Gastrocnemius medialis (tissue), 4 donors: ENCODE measurements around the gene PYGO2. TPM values are rescaled to one million over a fixed set of nuclear protein-coding genes. Genes with fewer than 3 reads are reported as not detected.
A peak's percentile ranks its signal among the peaks of the same experiment; 100 is the strongest.

Source experiments
- ATAC-seq, 2 donors: fragments of 150-250 bp; one replicate each; pipeline ENCODE4 v1.9.1; 2016
- DNase-seq, 2 donors: peaks; one replicate each; pipeline ENCODE4 v3.0.0-alpha.2; 2019
- H3K27ac ChIP-seq, 4 donors: fragments of 200-600 bp; sonication (generic); 1 replicate in 1 of 4; 2 replicates in 3 of 4; pipeline ENCODE4 v1.5.1; 2016 to 2018; ENCODE audit warnings: mild to moderate bottlenecking in 2 of 4, moderate library complexity in 1 of 4
- H3K27me3 ChIP-seq, 3 donors: fragments of 200-600 bp; sonication (generic) in 2 of 3; 1 replicate in 1 of 3; 2 replicates in 2 of 3; pipeline versions ENCODE4 v1.5.1 to v1.6.0; 2016 to 2019; ENCODE audit warnings: mild to moderate bottlenecking in 1 of 3, moderate library complexity in 1 of 3
- H3K36me3 ChIP-seq, 2 donors: fragments of 200-600 bp; sonication (generic) in 1 of 2; one replicate each; pipeline ENCODE4 v1.5.1; 2017 to 2018
- H3K4me1 ChIP-seq, 2 donors: fragments of 200-600 bp; sonication (generic) in 1 of 2; one replicate each; pipeline ENCODE4 v1.5.1; 2016 to 2017; ENCODE audit warnings: mild to moderate bottlenecking in 2 of 2
- H3K4me3 ChIP-seq, 4 donors: fragments of 200-600 bp; sonication (generic) in 3 of 4; 1 replicate in 1 of 4; 2 replicates in 3 of 4; pipeline ENCODE4 v1.5.1; 2016 to 2019; ENCODE audit warnings: mild to moderate bottlenecking in 2 of 4
- H3K9me3 ChIP-seq, 3 donors: fragments of 200-600 bp; sonication (generic) in 2 of 3; 1 replicate in 1 of 3; 2 replicates in 2 of 3; pipeline ENCODE4 v1.5.1; 2016 to 2019
- CTCF ChIP-seq, 5 experiments: fragments of 450-650 bp in 3 of 5; fragments of 200-600 bp in 2 of 5; sonication (generic) in 2 of 5; IDR thresholded peaks in 4 of 5; conservative IDR thresholded peaks in 1 of 5; 1 replicate in 4 of 5; 2 replicates in 1 of 5; pipeline ENCODE4 v1.5.1; 2016 to 2019; ENCODE audit warnings: antibody characterized with exemption in 5 of 5, mild to moderate bottlenecking in 3 of 5, moderate library complexity in 3 of 5
- POLR2A ChIP-seq, 2 donors: fragments of 450-650 bp; IDR thresholded peaks; one replicate each; pipeline ENCODE4 v1.6.1; 2017; ENCODE audit warnings: antibody characterized with exemption in 2 of 2, mild to moderate bottlenecking in 2 of 2, moderate library complexity in 2 of 2
- in situ Hi-C, 4 donors: fragments of 200-750 bp; cut with MboI; loops; one replicate each; pipeline versions ENCODE4 v1.15.0 to v1.8.0; 2017; ENCODE audit warnings: low sequenced_read_pairs in 4 of 4
- intact Hi-C: fragments of 100-400 bp; cut with DNase I; formaldehyde crosslinking; loops from one replicate; pipeline ENCODE4 v1.15.1; 2023; ENCODE audit warnings: low total_unique reads
- total RNA-seq, 4 donors: library from RNA; depleted of rRNA; stranded (reverse); fragments of >200 nt; gene quantifications; one replicate each; pipeline versions ENCODE4 v1.1.0 to v1.2.3, GENCODE V29; 2016

PYGO2 gene
- total RNA-seq, 4 donors from 2014 or later = 12.6 to 22.7 (median 17.8) TPM

DNA sequence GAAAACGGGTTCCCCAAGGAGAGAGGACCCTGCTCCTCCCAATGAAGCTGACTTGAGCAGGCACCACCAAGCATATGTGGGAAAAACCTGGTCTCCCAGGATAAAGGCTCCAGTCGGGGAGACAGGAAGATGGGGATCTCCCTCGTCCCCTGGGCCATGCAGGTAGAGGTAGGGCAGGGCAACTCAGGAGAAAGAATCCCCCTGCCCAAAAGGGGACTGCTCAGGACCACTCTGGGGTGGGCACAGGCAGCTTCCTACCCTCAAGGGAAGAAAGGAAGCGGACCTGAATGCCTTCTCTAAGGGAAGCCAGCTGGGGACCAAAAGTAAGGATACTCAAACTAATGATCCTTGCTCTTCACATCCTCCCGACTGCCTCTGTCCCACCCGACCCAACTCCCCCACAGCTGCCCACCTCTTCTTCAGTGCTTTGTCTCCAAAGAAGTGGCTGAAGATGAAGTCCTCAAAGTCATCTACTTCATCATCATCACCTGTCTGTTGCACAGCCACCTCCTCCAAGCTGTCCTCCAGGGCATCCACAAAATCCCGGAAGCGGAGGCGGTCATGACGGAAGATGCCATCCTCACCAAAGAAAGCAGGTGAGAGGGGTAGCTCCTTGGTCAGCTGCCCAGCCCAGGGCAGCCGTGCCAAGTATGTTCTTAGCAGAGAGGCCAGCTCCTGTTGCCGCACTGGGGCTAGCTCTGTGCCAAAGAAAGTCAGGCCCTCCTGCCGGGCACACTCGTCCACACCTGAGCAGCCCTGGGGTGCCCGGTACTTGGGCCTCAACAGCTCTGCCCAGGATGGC lies 16.2 kb downstream of the PYGO2 start:
- Histone ChIP-seq H3K4me3 (no peak overlapping the region), H3K27ac (peak overlapping the region in 3 of 4 donors; percentile 10 to 68 (median 61)), H3K4me1 (peaks cover 2 to 9% of the 10 kb centered on the region in 2 donors), H3K27me3 (no peaks in the 10 kb centered on the region), H3K9me3 (no peaks in the 10 kb centered on the region), H3K36me3 (peaks cover 0 to 37% of the 10 kb centered on the region in 2 donors)
- in situ Hi-C loops (no loop called here), intact Hi-C loops (no loop called here)
- DNase-seq (no peak), ATAC-seq (no peak)
- no peak for TF ChIP-seq POLR2A (IDR thresholded peaks at IDR 0.05)
- no peak for TF ChIP-seq CTCF (IDR thresholded peaks at IDR 0.05 in 4 of 5, conservative IDR thresholded peaks at IDR 0.05 in 1 of 5)

- in situ Hi-C loops = no loop called here
- intact Hi-C loops = no loop called here
- peak overlapping the region; percentile 10 to 68 (median 52) for H3K27ac ChIP-seq
Measured at GRCh38 chr1:154944401-154945159, 17.0 kb downstream of the PYGO2 start.

DNA sequence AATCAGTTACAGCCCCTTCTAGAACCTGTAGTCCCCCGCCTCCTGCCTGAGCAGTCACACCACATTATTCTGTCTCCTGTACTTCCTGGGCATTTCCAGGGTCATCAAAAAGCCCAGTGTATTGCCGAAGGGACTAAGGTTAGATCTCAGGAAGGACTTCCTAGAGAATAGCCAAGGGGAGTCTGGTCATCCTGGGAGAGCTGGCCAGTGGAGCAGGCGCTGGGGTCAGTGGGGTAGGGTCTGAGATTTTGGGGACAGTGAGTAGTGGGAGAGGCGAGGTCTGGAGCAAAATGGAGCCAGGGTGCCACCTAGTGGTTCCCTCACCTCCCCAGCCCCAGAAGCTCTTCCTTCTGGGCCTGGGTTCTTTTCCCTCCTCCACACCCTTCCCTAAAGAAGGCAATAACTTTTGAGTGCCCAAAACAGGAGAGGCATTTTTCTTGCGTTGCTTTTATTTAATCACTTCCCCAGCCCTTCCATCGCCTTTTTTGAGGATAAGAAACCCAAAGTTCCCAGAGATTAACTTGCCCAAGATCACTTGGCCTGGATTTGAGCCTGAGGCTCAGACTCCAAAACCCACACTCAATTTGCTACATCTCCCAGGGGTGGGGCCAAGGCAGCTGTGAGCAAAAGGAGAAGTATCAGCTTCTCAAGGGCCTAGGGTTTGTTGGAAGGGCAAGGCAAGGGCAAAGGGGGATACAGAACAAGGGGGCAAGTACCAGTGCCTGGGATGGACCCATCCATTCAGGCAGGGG lies 17.8 kb downstream of the PYGO2 start:
- Histone ChIP-seq H3K9me3 (no peaks in the 10 kb centered on the region), H3K36me3 (peaks cover 0 to 32% of the 10 kb centered on the region in 2 donors), H3K27me3 (no peaks in the 10 kb centered on the region), H3K27ac (peak overlapping the region; percentile 10 to 68 (median 52)), H3K4me1 (peaks cover 2 to 9% of the 10 kb centered on the region in 2 donors), H3K4me3 (no peak overlapping the region)
- in situ Hi-C loops (no loop called here), intact Hi-C loops (no loop called here)
- DNase-seq = no peak
- no peak for TF ChIP-seq POLR2A (IDR thresholded peaks at IDR 0.05)
- TF ChIP-seq CTCF (IDR thresholded peaks at IDR 0.05 in 4 of 5, conservative IDR thresholded peaks at IDR 0.05 in 1 of 5) = peak; percentile 34 to 79 (median 60)
- peak in 1 of 2 donors; percentile 41 for ATAC-seq

More at GRCh38 chr1:154944401-154945159, 17.0 kb downstream of the PYGO2 start:
- Histone ChIP-seq H3K4me3 (no peak overlapping the region), H3K9me3 (no peaks in the 10 kb centered on the region), H3K36me3 (peaks cover 0 to 32% of the 10 kb centered on the region in 2 donors), H3K27me3 (no peaks in the 10 kb centered on the region), H3K4me1 (peaks cover 2 to 9% of the 10 kb centered on the region in 2 donors)
- no peak for TF ChIP-seq CTCF (IDR thresholded peaks at IDR 0.05 in 4 of 5, conservative IDR thresholded peaks at IDR 0.05 in 1 of 5)
- no peak for TF ChIP-seq POLR2A (IDR thresholded peaks at IDR 0.05)
- DNase-seq (no peak), ATAC-seq (no peak)

DNA sequence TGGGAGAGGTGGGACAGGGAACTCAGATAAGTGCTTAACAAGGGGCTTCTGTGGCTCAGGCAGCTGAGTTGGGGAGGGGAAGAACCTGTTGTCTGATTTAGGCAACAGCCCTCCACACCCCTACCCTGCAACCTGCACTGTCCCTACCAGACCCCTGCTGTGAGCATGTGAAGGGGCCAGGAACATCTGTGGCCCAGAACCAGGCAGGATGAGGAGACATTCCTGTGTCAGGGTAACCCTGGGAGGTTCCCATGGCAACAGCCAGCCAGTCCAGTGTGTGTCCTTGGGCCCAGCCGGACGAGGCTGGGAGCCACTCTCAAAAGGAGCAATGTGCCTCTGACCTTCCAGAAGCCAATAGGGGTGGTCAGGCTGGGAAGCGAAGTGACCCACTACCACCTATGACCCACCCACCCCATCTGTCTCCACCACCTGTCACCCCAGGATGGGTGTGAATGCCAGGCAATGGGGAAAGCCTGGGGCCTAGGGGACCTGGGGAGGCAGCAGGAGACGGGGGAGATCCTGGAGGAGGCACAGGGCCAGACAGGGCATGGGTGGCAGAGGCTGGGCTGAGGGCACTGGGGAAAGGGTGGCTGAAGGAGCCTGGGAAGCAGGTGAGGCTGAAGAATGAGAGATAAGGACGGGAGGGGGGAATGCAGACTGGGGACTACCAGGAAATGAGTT lies 20.1 kb downstream of the PYGO2 start:
- in situ Hi-C loops (no loop called here), intact Hi-C loops (no loop called here)
- Histone ChIP-seq H3K27ac (no peak overlapping the region), H3K4me3 (no peak overlapping the region), H3K4me1 (peaks cover 10 to 13% of the 10 kb centered on the region in 2 donors), H3K36me3 (peaks cover 0 to 16% of the 10 kb centered on the region in 2 donors), H3K27me3 (no peaks in the 10 kb centered on the region), H3K9me3 (no peaks in the 10 kb centered on the region)
- no peak for TF ChIP-seq CTCF (IDR thresholded peaks at IDR 0.05 in 4 of 5, conservative IDR thresholded peaks at IDR 0.05 in 1 of 5)
- TF ChIP-seq POLR2A (IDR thresholded peaks at IDR 0.05) = no peak
- DNase-seq (no peak), ATAC-seq (no peak)
